HG02678 (cell line): ENCODE data around the gene STX18.
A peak's percentile ranks its signal among the peaks of the same experiment; 100 is the strongest.
"Not testable (repeated sequence)": the region's sequence is repeated elsewhere in the genome, so short reads cannot be mapped to it uniquely, and the experiment has no call there.

Source experiments
- ATAC-seq: cut with Tn5 transposase; IDR thresholded peaks from one replicate; pipeline ENCODE4 v1.9.1; 2021; ENCODE audit warnings: mild to moderate bottlenecking, moderate library complexity; ENCODE audit not compliant: unreplicated experiment

STX18 gene

DNA sequence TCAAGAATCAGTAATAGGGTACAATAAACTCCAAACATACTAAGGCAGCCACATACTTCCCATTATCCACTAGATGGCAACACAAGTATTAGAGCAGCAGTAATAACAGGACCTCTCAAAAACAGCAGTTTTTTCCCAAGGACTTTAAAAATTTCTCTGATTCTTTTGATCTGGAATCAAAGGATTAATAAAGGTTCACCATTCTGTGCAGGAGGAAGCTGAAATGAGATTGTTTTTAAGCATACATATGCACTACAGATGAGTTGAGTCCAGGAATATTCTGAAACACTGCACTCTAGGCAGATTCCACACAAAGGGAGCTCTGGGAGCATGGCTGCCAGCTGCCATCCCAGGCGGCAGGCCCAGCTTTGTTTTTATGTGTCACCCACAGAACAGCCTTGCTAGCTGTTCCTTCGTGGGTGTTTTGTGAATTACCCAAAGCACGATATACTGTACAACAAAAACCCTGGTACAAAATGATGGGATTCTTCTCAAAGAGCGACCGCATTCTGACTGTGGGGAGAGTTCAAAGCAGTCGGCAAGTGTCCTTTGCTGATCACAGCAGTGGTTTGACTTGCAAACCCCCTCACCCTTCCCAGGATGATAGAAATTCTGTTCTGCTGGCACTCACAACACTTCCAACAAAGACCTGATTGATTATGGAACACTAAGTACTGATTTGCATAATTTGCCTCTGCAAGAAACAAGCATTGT lies 61.0 kb downstream of the STX18 start:
- no peak for ATAC-seq

DNA sequence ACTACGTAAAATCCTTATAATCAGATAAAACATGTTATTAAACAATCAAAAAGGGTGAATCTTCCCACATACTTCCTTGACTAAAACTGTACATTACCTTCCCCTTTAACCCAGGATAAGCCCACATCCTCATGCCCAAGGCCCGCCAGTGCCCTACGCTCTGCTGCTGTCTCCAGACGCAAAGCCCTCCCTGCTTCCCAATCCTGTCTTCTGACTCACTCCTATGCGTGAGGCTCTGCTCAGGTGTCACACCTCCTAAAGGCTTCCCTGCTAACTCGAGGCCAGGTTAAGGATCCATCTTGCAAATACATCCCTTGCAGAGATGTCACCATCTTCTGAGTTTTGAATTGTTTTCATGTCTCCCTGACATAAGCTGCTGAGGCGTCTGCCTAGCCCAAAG lies 61.6 kb downstream of the STX18 start:
- ATAC-seq, result no peak

DNA sequence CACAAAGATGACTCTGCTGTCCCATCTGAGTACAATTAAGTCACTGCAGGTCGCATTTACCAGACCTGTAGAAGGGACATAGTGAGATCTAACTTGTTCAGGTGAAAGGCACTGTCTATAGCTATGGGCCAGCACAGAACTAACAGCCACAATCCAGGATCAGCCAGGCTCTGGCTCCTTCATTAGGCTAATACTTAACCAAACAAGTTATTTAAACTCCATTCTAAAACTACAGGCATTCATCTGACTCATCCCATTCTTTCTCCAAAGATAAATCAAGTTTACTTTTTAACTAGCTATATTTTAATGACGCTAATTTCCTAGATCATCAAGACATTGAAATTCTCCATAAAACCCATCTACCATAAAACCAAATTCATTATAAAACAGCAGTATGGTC lies 62.5 kb downstream of the STX18 start:
- ATAC-seq, result no peak

DNA sequence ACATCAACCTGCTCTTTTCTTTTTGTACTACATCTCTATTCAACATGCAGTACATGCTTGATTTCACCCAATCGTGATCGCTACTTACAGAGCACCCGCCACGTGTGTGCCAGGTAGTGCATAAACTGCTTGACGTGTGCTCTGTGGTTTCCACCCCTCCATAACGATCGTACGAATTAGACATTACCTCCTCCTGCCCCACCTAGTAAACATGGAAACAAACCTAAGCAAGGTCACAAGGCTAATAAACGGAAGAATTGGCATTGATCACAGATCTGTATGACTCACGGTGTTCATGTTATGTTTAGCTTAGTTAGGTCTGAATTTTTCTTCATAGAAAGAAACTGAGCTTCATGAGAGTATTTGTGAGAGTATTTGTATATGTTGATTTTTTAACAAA lies 64.1 kb downstream of the STX18 start:
- no peak for ATAC-seq

DNA sequence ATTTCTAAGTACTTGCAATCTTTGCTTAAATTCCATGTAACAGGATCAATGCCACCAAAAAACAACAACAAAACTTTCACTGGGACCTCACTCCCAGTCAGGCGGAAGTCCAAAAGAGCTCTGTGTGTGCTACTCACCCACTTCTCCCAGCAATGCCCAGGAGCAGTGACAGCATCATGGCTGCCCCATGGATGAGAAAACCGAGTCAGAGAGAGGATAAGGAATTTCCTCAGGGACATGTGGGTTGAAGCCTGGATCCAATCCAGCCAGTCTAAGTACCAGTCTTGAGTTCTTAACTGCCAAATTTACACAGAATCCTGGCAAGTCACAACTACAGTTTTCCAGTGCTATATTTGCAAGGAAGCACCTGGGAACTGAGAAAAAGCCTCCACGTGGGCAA lies 64.5 kb downstream of the STX18 start:
- ATAC-seq, result no peak

- no peak for ATAC-seq
Measured at GRCh38 chr4:4474476-4474875, 67.4 kb downstream of the STX18 start.

GRCh38 chr4:4472344-4472958 lies 69.4 kb downstream of the STX18 start:
- ATAC-seq, result no peak

DNA sequence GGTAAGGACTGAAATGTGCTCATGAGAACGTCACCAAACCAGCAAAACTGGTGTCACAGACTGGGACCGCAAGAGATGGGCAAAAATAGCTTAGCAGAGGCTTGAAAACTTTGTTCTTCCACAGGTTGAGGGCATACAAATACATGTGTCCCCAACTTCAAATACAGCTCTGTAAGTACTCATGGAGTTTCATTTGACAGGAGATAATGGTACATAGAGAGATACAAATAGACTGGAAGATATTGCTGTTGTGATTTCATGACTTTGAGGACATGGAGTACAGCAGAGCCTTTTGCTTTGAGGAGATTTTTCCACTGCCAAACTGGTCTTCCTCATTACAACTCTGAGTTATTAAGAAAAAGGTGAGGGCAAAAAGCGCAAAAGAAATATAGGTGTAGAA lies 70.7 kb downstream of the STX18 start:
- ATAC-seq, result no peak

DNA sequence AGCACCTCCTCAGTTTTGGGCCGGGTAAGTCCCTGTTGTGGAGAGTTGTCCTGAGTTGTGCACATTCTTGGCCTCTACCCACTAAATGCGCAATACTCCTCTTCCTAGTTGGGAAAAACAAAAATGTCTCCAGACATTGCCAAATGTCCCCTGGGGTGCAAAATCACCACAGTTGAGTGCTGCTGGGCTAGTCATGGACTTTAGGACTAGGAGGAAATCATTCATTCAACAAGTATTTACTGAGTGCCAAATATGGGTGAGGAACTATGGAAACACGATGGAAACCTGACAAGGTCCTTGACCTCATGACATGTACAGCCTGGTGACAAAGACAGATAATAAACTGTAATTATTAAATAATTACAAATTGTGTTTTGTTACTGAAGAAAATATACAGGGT lies 71.6 kb downstream of the STX18 start:
- no peak for ATAC-seq

DNA sequence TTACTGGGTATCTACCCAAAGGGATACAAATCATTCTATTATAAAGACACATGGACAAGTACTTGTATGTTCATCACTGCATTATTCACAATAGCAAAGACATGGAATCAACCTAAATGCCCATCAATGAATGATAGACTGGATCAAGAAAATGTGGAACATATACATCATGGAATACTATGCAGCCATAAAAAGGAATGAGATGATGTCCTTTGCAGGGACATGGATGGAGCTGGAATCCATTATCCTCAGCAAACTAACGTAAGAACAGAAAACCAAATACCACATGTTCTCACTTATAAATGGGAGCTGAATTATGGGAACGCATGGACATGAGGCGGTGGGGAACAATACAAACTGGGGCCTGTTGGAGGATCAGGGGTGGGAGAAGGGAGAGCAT lies 76.6 kb downstream of the STX18 start:
- not testable (repeated sequence) for ATAC-seq

DNA sequence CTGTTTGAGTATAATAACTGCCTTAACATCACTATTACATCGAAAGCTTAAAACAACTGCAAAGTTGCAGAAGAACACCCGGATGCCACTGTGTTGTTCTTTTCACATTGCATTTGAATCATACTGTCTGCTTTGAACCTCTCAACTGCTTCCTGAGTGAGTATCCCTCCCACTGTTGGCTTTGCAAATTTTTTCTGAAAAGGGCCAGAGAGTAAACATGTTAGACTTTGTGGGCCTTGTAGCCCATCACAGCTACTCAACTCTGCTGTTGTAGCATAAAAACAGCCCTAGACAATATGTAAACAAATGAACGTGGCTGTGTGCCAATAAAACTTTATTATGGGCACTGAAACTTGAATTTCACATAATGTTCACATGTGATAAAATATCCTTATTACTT lies 78.9 kb downstream of the STX18 start:
- ATAC-seq, result no peak

DNA sequence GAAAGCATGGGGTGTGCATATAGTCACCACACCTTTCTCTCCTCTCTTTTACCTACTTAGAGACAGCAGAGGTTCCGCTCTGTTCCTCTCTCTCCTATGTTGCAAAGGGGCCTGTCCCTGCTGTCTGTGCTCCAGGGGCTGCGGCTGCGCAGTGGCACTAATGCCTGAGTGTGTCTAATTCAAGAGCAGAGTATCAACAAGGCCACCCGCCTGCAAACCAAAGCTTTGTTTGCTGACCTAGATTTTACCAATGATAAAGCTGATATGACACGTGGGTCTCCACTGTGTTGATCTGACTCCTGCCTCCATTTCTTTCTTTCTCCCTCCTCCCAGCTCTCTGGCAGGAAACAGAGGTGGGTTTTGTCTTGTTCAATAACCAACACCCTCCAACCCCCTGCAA lies 80.0 kb downstream of the STX18 start:
- ATAC-seq, result no peak

DNA sequence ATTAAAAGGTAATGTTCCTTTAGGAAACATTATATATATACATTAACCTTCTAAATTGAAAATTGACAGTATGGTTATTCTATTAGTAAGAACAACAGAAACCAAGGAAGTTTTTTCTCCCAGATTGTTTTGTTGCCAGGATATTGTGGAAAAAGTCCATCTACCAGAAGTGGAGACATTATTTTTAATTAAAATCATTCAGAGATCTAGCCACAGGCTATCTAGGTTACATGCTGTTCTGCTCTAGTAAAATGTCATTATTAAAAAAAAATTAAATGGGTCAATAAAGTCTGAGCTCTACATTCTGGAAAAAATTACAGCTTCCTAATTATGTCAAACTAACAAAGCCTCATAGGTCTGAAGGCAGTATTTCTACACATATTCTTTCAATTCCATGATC lies 80.7 kb downstream of the STX18 start:
- no peak for ATAC-seq

- ATAC-seq, result no peak
Measured at GRCh38 chr4:4460759-4461158, 81.1 kb downstream of the STX18 start.

DNA sequence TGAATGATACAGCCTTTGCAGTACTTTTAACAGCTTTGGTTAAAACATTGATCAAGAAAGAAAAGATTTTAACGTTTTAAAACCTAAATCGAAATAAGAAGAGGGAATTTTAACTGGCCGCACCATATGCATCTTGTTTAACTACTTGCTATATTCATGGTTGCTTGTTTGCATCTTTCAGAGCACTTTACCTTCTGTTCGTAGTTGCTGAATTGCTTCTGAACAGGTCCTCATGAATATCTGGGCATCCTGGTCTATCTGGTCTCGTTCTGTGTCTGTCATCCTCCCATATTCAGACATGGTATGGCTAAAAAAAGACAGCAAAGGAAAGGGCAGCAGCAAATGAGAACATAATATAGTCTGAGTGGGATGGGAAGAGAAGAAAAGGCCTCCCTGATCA lies 82.7 kb downstream of the STX18 start:
- ATAC-seq, result no peak

- ATAC-seq, result no peak
Measured at GRCh38 chr4:4457803-4458553, 83.9 kb downstream of the STX18 start.

DNA sequence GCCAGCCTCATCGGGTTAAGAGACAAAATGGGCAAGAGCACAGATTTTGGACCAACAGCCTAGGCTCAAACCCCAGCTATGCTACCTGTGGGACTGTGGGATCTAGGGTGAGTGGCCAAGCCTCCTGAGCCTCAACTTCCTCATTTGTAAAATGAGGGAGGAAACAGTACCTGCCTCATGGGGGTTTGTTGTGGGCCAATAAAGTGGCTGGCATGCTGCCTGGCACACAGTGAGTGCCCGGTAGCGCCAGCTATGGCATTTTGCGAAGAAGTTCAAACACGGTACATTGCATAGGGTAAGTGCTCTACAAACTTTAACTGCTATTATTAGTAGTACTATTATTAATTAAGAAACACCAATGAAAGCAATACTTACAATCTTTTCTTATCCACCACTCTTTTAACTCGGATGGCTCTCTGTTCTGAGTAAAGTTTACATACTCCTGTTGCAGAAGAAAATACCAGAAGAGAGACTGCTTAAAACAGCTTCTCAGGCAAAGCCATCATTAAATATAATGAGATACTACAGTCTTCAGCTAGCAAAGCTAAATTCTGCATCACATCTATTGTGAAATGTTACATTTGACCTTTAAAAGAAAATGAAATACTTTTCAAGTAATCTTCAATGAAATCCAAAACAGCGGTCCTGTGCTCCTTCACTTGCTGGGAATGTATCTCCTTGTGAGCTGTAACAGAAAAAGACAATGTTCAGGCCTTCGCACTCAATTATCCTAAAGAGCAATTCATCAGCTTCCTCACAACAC lies 84.9 kb downstream of the STX18 start:
- no peak for ATAC-seq

GRCh38 chr4:4456351-4456750 lies 85.5 kb downstream of the STX18 start:
- no peak for ATAC-seq

GRCh38 chr4:4455210-4455865 lies 86.5 kb downstream of the STX18 start:
- peak; percentile 93 for ATAC-seq

DNA sequence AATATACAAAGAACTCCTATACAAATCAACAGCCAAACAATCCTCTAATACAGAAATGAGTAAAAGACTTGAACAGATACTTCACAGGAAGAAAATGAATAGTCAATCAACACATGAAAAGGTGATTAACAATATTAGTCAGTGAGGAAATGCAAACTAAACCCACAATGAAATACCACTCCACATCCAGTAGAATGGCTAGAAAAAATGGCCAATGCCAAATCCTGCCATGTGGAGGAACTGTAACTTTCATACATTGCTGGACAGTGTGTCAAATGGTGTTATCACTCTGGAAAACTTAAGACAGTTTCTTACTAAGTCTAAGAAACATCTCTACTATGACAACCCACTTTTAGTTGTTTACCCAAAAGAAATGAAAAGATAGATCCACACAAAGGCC lies 95.4 kb downstream of the STX18 start:
- no peak for ATAC-seq

DNA sequence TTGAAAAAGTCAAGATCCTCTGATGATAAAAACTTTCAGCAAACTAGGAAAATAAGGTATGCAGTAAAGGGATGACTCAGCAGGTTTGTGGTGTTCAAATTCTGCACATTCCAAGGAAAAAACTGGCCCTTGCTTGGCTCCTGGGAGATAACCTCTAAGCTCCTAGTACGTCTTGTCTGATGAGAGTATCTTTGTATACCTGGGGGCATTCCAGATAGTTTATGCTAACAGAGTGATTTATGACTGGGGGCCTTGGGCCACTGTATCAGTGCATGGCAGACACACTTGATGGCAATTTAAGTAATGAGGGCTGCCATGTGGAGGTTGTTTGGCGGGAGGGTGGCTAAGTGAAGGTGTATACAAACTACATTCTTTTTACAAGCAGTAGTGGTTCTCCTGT lies 98.0 kb downstream of the STX18 start:
- no peak for ATAC-seq
